CD4-positive, alpha-beta T cell (primary cell): Measurements from ENCODE around the gene RAB23. TPM values are rescaled to one million over a fixed set of nuclear protein-coding genes. Genes with fewer than 3 reads are reported as not detected.

ENCODE experiments used
- ATAC-seq: fragments of 200-7000 bp; cut with Tn5 transposase; one replicate; pipeline ENCODE4 v1.10.0; 2022; ENCODE audit warnings: mild to moderate bottlenecking; ENCODE audit not compliant: poor library complexity
- CTCF ChIA-PET: fragments of 350-600 bp; sonication (Branson Sonifier 250); formaldehyde crosslinking; loops from one replicate; lab custom pipeline; 2021; ENCODE audit warnings: antibody characterized with exemption, inconsistent platforms; lab: Charles Lee
- POLR2A ChIA-PET: fragments of 350-600 bp; sonication (Branson Sonifier 250); formaldehyde crosslinking; loops from one replicate; lab custom pipeline; 2021; ENCODE audit warnings: antibody characterized with exemption, inconsistent platforms; lab: Charles Lee
- DNase-seq, 14 experiments: peaks; one replicate each; pipeline ENCODE4 v3.0.0-alpha.2; 2013 to 2020; ENCODE audit warnings: mixed read lengths in 2 of 14
- H3K27ac ChIP-seq, 2 donors: one replicate each; pipeline versions ENCODE4 v1.5.1 to v1.7.0; 2013; ENCODE audit warnings: low read length in 2 of 2, low read depth in 1 of 2, mild to moderate bottlenecking in 1 of 2
- H3K27me3 ChIP-seq, 2 experiments: 1 replicate in 1 of 2; 2 replicates in 1 of 2; pipeline versions ENCODE4 v1.6.1 to v1.7.0; 2013; ENCODE audit warnings: low read length in 2 of 2, control low read depth in 1 of 2, mild to moderate bottlenecking in 1 of 2, moderate library complexity in 1 of 2; ENCODE audit not compliant: insufficient read depth in 2 of 2, control insufficient read depth in 1 of 2
- H3K36me3 ChIP-seq: one replicate; pipeline ENCODE4 v1.6.1; 2013; ENCODE audit warnings: low read length, control low read depth; ENCODE audit not compliant: insufficient read depth
- H3K4me1 ChIP-seq: one replicate; pipeline ENCODE4 v1.6.1; 2013; ENCODE audit warnings: low read length, control low read depth; ENCODE audit not compliant: insufficient read depth
- H3K4me3 ChIP-seq: one replicate; pipeline ENCODE4 v1.5.1; 2013; ENCODE audit warnings: mild to moderate bottlenecking, low read length, moderate library complexity
- H3K9me3 ChIP-seq, 2 experiments: 1 replicate in 1 of 2; 2 replicates in 1 of 2; pipeline versions ENCODE4 v1.6.1 to v1.7.0; 2013; ENCODE audit warnings: low read length in 2 of 2, mild to moderate bottlenecking in 2 of 2, control low read depth in 1 of 2, moderate library complexity in 1 of 2; ENCODE audit not compliant: control insufficient read depth in 1 of 2, insufficient read depth in 1 of 2
- H3K27ac Mint-ChIP-seq: one replicate; pipeline ENCODE4 v1.8.0; 2020; ENCODE audit warnings: mixed read lengths
- H3K27me3 Mint-ChIP-seq: one replicate; pipeline ENCODE4 v1.8.0; 2021; ENCODE audit warnings: mixed read lengths
- H3K36me3 Mint-ChIP-seq: one replicate; pipeline ENCODE4 v1.8.0; 2021; ENCODE audit warnings: low read depth, mixed read lengths
- H3K4me1 Mint-ChIP-seq: one replicate; pipeline ENCODE4 v1.8.0; 2021; ENCODE audit warnings: low read depth, mixed read lengths
- H3K4me3 Mint-ChIP-seq: one replicate; pipeline ENCODE4 v1.8.0; 2020; ENCODE audit warnings: mild to moderate bottlenecking, mixed read lengths
- H3K9me3 Mint-ChIP-seq: one replicate; pipeline ENCODE4 v1.8.0; 2020; ENCODE audit warnings: mixed read lengths
- intact Hi-C, 2 experiments: fragments of 100-400 bp; cut with DNase I in 1 of 2; cut with micrococcal nuclease in 1 of 2; formaldehyde crosslinking; loops; one replicate each; pipeline versions ENCODE4 v1.15.1 to v1.9.0; 2023 to 2025; cut with DNase I, micrococcal nuclease
- total RNA-seq, 174 experiments: library from RNA in 2 of 174; stranded (reverse) in 2 of 174; gene quantifications; one replicate each; pipeline ENCODE4 v1.2.3 and lab custom pipeline; 2021 to 2026
- TF ChIP-seq, protein P1 (sequence below): fragments of 200-600 bp; IDR thresholded peaks from one replicate; pipeline ENCODE4 v1.8.0; 2022; ENCODE audit warnings: antibody characterized with exemption, mild to moderate bottlenecking

RAB23 gene
- total RNA-seq, 2 experiments from 2014 or later, result 0.45 to 0.49 TPM

- no peak overlapping the region for H3K27ac ChIP-seq
- no peak overlapping the region for H3K4me3 ChIP-seq
- intact Hi-C loops, result no loop called here
- Mint-ChIP-seq H3K4me3 (no peak overlapping the region), H3K36me3 (no peaks in the 10 kb centered on the region), H3K4me1 (no peaks in the 10 kb centered on the region), H3K27ac (no peak overlapping the region), H3K27me3 (no peaks in the 10 kb centered on the region), H3K9me3 (no peaks in the 10 kb centered on the region)
- no peaks in the 10 kb centered on the region for H3K36me3 ChIP-seq
- ATAC-seq (no peak), DNase-seq (no peak)
- H3K4me1 ChIP-seq, result no peaks in the 10 kb centered on the region
- CTCF ChIA-PET, result no interaction called here
- H3K27me3 ChIP-seq, result no peaks in the 10 kb centered on the region
- POLR2A ChIA-PET, result no interaction called here
- no peaks in the 10 kb centered on the region for H3K9me3 ChIP-seq
- TF ChIP-seq, protein P1, sequence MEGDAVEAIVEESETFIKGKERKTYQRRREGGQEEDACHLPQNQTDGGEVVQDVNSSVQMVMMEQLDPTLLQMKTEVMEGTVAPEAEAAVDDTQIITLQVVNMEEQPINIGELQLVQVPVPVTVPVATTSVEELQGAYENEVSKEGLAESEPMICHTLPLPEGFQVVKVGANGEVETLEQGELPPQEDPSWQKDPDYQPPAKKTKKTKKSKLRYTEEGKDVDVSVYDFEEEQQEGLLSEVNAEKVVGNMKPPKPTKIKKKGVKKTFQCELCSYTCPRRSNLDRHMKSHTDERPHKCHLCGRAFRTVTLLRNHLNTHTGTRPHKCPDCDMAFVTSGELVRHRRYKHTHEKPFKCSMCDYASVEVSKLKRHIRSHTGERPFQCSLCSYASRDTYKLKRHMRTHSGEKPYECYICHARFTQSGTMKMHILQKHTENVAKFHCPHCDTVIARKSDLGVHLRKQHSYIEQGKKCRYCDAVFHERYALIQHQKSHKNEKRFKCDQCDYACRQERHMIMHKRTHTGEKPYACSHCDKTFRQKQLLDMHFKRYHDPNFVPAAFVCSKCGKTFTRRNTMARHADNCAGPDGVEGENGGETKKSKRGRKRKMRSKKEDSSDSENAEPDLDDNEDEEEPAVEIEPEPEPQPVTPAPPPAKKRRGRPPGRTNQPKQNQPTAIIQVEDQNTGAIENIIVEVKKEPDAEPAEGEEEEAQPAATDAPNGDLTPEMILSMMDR, result no peak
Measured at GRCh38 chr6:57195457-57195856, 26.6 kb downstream of the RAB23 start.

- no peak for DNase-seq
- POLR2A ChIA-PET, result no interaction called here
- H3K4me3 ChIP-seq, result no peak overlapping the region
- no peaks in the 10 kb centered on the region for H3K9me3 Mint-ChIP-seq
- no peaks in the 10 kb centered on the region for H3K4me1 ChIP-seq
- H3K4me3 Mint-ChIP-seq, result no peak overlapping the region
- no peaks in the 10 kb centered on the region for H3K36me3 ChIP-seq
- H3K36me3 Mint-ChIP-seq, result no peaks in the 10 kb centered on the region
- no peaks in the 10 kb centered on the region for H3K27me3 Mint-ChIP-seq
- TF ChIP-seq, protein P1, result no peak
- H3K27ac ChIP-seq, result no peak overlapping the region
- H3K9me3 ChIP-seq, result no peaks in the 10 kb centered on the region
- ATAC-seq, result no peak
- no peaks in the 10 kb centered on the region for H3K27me3 ChIP-seq
- H3K27ac Mint-ChIP-seq, result no peak overlapping the region
- intact Hi-C loops, result loop anchor here in 1 of 2 experiments (5.0 kb wide), 1 partner anchor 124 kb away; the partner anchor contains the start of gene PRIM2
- H3K4me1 Mint-ChIP-seq, result no peaks in the 10 kb centered on the region
- CTCF ChIA-PET, result no interaction called here
Measured at GRCh38 chr6:57193177-57193576, 28.9 kb downstream of the RAB23 start.

GRCh38 chr6:57190140-57190539 is 32.0 kb downstream of the RAB23 start:
- no peaks in the 10 kb centered on the region for H3K4me1 ChIP-seq
- H3K27me3 ChIP-seq, result no peaks in the 10 kb centered on the region
- TF ChIP-seq, protein P1, result peak; percentile 3
- intact Hi-C loops, result loop anchor here (1.0 to 5.0 kb wide), 2 partner anchors 126 to 127 kb away; partner anchors contain the start of gene PRIM2 (in 1 of the 2)
- no peak overlapping the region for H3K4me3 Mint-ChIP-seq
- H3K9me3 Mint-ChIP-seq, result no peaks in the 10 kb centered on the region
- H3K36me3 Mint-ChIP-seq, result peaks cover 10% of the 10 kb centered on the region
- ChIA-PET CTCF (interaction anchor here (0.8 to 1.2 kb wide), 3 partner anchors 14 to 135 kb away, joined by 3 to 4 read pairs (median 4); no protein-coding TSS in a partner anchor), POLR2A (interaction anchor here (0.9 to 1.8 kb wide), 4 partner anchors 12 to 127 kb away, joined by 3 to 11 read pairs (median 3); partner anchors contain the start of genes BAG2 and PRIM2)
- H3K4me1 Mint-ChIP-seq, result peaks cover 5% of the 10 kb centered on the region
- H3K27ac Mint-ChIP-seq, result no peak overlapping the region
- H3K36me3 ChIP-seq, result no peaks in the 10 kb centered on the region
- ATAC-seq, result no peak
- no peaks in the 10 kb centered on the region for H3K27me3 Mint-ChIP-seq
- H3K9me3 ChIP-seq, result no peaks in the 10 kb centered on the region
- no peak for DNase-seq
- H3K27ac ChIP-seq, result no peak overlapping the region
- no peak overlapping the region for H3K4me3 ChIP-seq
